GM21447 (cell line): ENCODE measurements around the gene GAGE10.
"Not testable (repeated sequence)": the region's sequence is repeated elsewhere in the genome, so short reads cannot be mapped to it uniquely, and the experiment has no call there.

Source experiments
- ATAC-seq: cut with Tn5 transposase; IDR thresholded peaks from one replicate; pipeline ENCODE4 v1.9.1; 2021; ENCODE audit not compliant: unreplicated experiment

The GAGE10 gene

DNA sequence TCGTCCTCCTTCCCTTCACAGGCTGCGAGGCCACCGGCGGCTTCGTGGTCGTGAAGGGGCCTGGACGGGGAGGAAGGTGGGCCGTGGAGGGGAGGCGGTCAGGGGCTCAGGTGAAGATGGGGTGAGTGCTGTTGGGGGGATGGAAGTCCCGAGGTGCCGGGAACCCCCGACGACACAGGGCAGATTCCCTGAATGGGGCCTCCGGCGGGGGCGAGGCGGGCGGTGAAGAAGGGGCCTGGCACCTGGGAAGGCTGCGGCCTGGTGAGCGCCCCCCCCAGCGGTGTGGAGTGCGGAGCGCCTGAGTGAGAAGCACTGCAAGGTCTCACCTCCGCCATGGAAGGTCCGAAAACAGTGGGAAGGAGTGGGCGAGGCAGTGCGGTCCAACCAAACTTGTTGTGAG lies 18.8 kb downstream of the GAGE10 start:
- ATAC-seq, result not testable (repeated sequence)

DNA sequence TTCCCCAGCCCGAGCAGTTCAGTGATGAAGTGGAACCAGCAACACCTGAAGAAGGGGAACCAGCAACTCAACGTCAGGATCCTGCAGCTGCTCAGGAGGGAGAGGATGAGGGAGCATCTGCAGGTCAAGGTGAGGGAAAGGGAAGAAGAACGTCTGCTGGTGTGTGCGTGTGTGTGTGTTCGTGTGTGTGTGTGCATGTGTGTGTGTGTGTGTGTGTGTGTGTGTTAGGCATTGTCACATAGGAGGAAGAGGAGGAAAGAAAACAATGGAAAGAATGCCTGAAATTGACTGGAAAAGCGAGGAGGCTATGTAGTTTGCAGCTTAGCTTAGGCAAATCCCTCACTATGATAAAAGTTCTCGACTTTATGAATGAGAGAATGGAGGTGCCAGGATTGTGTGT lies 20.3 kb downstream of the GAGE10 start:
- not testable (repeated sequence) for ATAC-seq

- not testable (repeated sequence) for ATAC-seq
Measured at GRCh38 chrX:49330421-49330820, 27.0 kb downstream of the GAGE10 start.

GRCh38 chrX:49331282-49331681 lies 27.8 kb downstream of the GAGE10 start, which contains the start of gene GAGE13:
TSS of gene GAGE13 (plus strand) at chrX:49331582. CDS start at chrX:49332738, 1,156 bp downstream.
- ATAC-seq, result not testable (repeated sequence)

DNA sequence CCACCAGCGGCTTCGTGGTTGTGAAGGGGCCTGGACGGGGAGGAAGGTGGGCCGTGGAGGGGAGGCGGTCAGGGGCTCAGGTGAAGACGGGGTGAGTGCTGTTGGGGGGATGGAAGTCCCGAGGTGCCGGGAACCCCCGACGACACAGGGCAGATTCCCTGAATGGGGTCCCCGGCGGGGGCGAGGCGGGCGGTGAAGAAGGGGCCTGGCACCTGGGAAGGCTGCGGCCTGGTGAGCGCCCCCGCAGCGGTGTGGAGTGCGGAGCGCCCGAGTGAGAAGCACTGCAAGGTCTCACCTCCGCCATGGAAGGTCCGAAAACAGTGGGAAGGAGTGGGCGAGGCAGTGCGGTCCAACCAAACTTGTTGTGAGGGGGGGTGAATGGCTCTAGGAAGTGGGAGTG lies 28.4 kb downstream of the GAGE10 start:
- ATAC-seq, result not testable (repeated sequence)

DNA sequence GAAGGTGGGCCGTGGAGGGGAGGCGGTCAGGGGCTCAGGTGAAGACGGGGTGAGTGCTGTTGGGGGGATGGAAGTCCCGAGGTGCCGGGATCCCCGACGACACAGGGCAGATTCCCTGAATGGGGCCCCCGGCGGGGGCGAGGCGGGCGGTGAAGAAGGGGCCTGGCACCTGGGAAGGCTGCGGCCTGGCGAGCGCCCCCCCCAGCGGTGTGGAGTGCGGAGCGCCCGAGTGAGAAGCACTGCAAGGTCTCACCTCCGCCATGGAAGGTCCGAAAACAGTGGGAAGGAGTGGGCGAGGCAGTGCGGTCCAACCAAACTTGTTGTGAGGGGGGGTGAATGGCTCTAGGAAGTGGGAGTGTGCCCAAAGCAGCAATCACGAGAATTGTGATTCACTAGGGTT lies 38.0 kb downstream of the GAGE10 start:
- ATAC-seq, result not testable (repeated sequence)

DNA sequence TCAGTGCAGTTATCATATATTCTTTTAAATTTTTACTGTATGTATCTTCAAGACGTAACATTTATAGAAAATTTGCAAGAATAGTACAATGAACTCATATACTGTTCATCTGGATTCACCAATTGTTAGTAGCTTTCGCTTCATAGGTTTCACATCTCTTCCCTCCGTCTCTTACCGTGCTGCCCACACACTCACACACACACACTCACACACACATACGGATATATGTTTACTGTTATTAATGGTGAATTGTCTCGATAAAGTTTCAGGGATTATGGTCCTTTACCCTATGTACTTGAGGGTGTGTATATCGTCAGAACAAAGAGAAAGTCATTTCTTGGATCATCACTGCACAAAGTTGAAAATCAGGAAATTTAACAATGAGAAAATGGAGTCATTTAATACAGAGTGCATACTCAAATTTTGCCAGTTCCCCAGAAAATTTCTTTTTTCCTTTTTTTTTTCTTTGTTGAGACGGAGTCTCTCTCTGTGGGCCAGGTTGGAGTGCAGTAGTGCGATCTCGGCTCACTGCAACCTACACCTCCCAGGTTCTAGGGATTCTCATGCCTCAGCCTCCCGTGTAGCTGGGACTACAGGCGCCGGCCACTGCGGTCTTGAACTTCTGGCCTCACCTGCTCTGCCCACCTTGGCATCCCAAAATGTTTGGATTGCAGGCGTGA lies 41.2 kb downstream of the GAGE10 start:
- not testable (repeated sequence) for ATAC-seq

- not testable (repeated sequence) for ATAC-seq
Measured at GRCh38 chrX:49345402-49345801, 42.0 kb downstream of the GAGE10 start.

- ATAC-seq, result not testable (repeated sequence)
Measured at GRCh38 chrX:49346150-49346549, 42.7 kb downstream of the GAGE10 start.
